WTC11 (cell line): ENCODE data around the gene FMNL1. TPM values are rescaled to one million over a fixed set of nuclear protein-coding genes. Genes with fewer than 3 reads are reported as not detected.

Experiments
- ATAC-seq: fragments of 200-7000 bp; cut with Tn5 transposase; 2 replicates; pipeline ENCODE4 v1.10.0; 2021; ENCODE audit warnings: mild to moderate bottlenecking, moderate library complexity
- CTCF ChIA-PET: fragments of 300-600 bp; sonication (Branson Sonifier 250); formaldehyde crosslinking; loops from one replicate; lab custom pipeline; 2021; ENCODE audit warnings: antibody characterized with exemption; lab: Charles Lee
- POLR2A ChIA-PET: fragments of 350-600 bp; sonication (Branson Sonifier 250); formaldehyde crosslinking; loops from one replicate; lab custom pipeline; 2021; ENCODE audit warnings: antibody characterized with exemption; lab: Charles Lee
- DNase-seq: peaks from one replicate; pipeline ENCODE4 v3.0.0; 2021; ENCODE audit warnings: low spot score
- H3K27ac Mint-ChIP-seq: 2 replicates; pipeline ENCODE4 v1.8.0; 2021; ENCODE audit warnings: mixed read lengths
- H3K27me3 Mint-ChIP-seq: 2 replicates; pipeline ENCODE4 v1.8.0; 2021; ENCODE audit warnings: low read depth, mild to moderate bottlenecking, moderate library complexity, mixed read lengths
- H3K36me3 Mint-ChIP-seq: 2 replicates; pipeline ENCODE4 v1.8.0; 2021; ENCODE audit warnings: mixed read lengths
- H3K4me1 Mint-ChIP-seq: 2 replicates; pipeline ENCODE4 v1.8.0; 2022; ENCODE audit warnings: mixed read lengths
- H3K4me3 Mint-ChIP-seq: 2 replicates; pipeline ENCODE4 v1.8.0; 2021; ENCODE audit warnings: mild to moderate bottlenecking, moderate library complexity, mixed read lengths
- H3K9me3 Mint-ChIP-seq: 2 replicates; pipeline ENCODE4 v1.8.0; 2021; ENCODE audit warnings: mixed read lengths
- CBFB ChIP-seq: sonication (generic); formaldehyde crosslinking; IDR thresholded peaks from 2 replicates; pipeline ENCODE4 v1.8.1; 2022; ENCODE audit warnings: mild to moderate bottlenecking, low read depth, missing genetic modification reagents
- CDX4 ChIP-seq: fragments of 250-450 bp; sonication (Bioruptor Pico); IDR thresholded peaks from 2 replicates; pipeline ENCODE4 v1.9.0; 2021; ENCODE audit warnings: moderate library complexity, mild to moderate bottlenecking, inconsistent platforms, borderline replicate concordance
- CTCF ChIP-seq: fragments of 200-600 bp; IDR thresholded peaks from 2 replicates; pipeline ENCODE4 v1.8.0; 2022; ENCODE audit warnings: antibody characterized with exemption
- E2F1 ChIP-seq: sonication (generic); formaldehyde crosslinking; IDR thresholded peaks from 2 replicates; pipeline ENCODE4 v1.8.0; 2022; ENCODE audit warnings: mild to moderate bottlenecking, missing genetic modification reagents
- E2F4 ChIP-seq: sonication (generic); formaldehyde crosslinking; IDR thresholded peaks from 2 replicates; pipeline ENCODE4 v1.8.1; 2022; ENCODE audit warnings: low read depth, mild to moderate bottlenecking, moderate library complexity, missing genetic modification reagents, borderline replicate concordance
- EMX1 ChIP-seq: fragments of 250-450 bp; sonication (Bioruptor Pico); IDR thresholded peaks from 2 replicates; pipeline ENCODE4 v1.8.0; 2021; ENCODE audit warnings: mild to moderate bottlenecking
- ESRRA ChIP-seq: sonication (generic); formaldehyde crosslinking; IDR thresholded peaks from 2 replicates; pipeline ENCODE4 v1.8.1; 2022; ENCODE audit warnings: mild to moderate bottlenecking, missing genetic modification reagents, borderline replicate concordance
- HMGA2 ChIP-seq: fragments of 250-450 bp; sonication (Bioruptor Pico); IDR thresholded peaks from 2 replicates; pipeline ENCODE4 v1.4.0; 2021; ENCODE audit warnings: mild to moderate bottlenecking, moderate library complexity
- MAX ChIP-seq: sonication (generic); formaldehyde crosslinking; IDR thresholded peaks from 2 replicates; pipeline ENCODE4 v1.8.0; 2022; ENCODE audit warnings: mild to moderate bottlenecking, missing genetic modification reagents
- MXD4 ChIP-seq: fragments of 250-450 bp; sonication (Bioruptor Pico); IDR thresholded peaks from 2 replicates; pipeline ENCODE4 v1.8.0; 2021; ENCODE audit warnings: mild to moderate bottlenecking, moderate library complexity, borderline replicate concordance
- NR2C2 ChIP-seq: sonication (generic); formaldehyde crosslinking; IDR thresholded peaks from 2 replicates; pipeline ENCODE4 v1.8.0; 2022; ENCODE audit warnings: mild to moderate bottlenecking, missing genetic modification reagents
- PREB ChIP-seq: sonication (generic); formaldehyde crosslinking; IDR thresholded peaks from 2 replicates; pipeline ENCODE4 v1.8.1; 2022; ENCODE audit warnings: mild to moderate bottlenecking, missing genetic modification reagents, moderate library complexity, borderline replicate concordance
- STAT6 ChIP-seq: sonication (generic); formaldehyde crosslinking; conservative IDR thresholded peaks from 2 replicates; pipeline ENCODE4 v1.8.1; 2023; ENCODE audit warnings: mild to moderate bottlenecking, low read depth, missing genetic modification reagents, moderate library complexity
- TEAD4 ChIP-seq: sonication (generic); formaldehyde crosslinking; IDR thresholded peaks from 2 replicates; pipeline ENCODE4 v1.8.0; 2022; ENCODE audit warnings: mild to moderate bottlenecking, missing genetic modification reagents
- USF1 ChIP-seq: sonication (generic); formaldehyde crosslinking; IDR thresholded peaks from 2 replicates; pipeline ENCODE4 v1.8.0; 2022; ENCODE audit warnings: mild to moderate bottlenecking, missing genetic modification reagents
- ZBTB21 ChIP-seq: sonication (generic); formaldehyde crosslinking; IDR thresholded peaks from 2 replicates; pipeline ENCODE4 v1.8.1; 2023; ENCODE audit warnings: mild to moderate bottlenecking, missing genetic modification reagents, borderline replicate concordance
- ZNF138 ChIP-seq: sonication (generic); formaldehyde crosslinking; conservative IDR thresholded peaks from 2 replicates; pipeline ENCODE4 v1.8.1; 2022; ENCODE audit warnings: mild to moderate bottlenecking, moderate library complexity, missing genetic modification reagents
- total RNA-seq: library from RNA; stranded (reverse); gene quantifications from 3 replicates; pipeline ENCODE4 v1.2.3, GENCODE V29; 2021

Gene FMNL1
- total RNA-seq, 1 experiment from 2014 or later: 5.3 TPM

- no peak overlapping the region for H3K27ac Mint-ChIP-seq
- peak; percentile 81 for DNase-seq
- ChIA-PET CTCF (interaction anchor here (0.5 to 9.8 kb wide), 31 partner anchors 9 to 1738 kb away, joined by 3 to 179 read pairs (median 7); partner anchors contain the start of genes ACBD4, FMNL1, HEXIM1 and MAP3K14), POLR2A (interaction anchor here (0.6 to 1.5 kb wide), 2 partner anchors 86 to 657 kb away, joined by 4 to 13 read pairs; partner anchors contain the start of gene HEXIM1)
- peaks cover 61% of the 10 kb centered on the region for H3K27me3 Mint-ChIP-seq
- H3K4me1 Mint-ChIP-seq: peaks cover 9% of the 10 kb centered on the region
- TF ChIP-seq CBFB (no peak), ZBTB21 (no peak), STAT6 (CRISPR knock-in tag) (no peak), MXD4 (CRISPR knock-in tag) (no peak), ZNF138 (CRISPR knock-in tag) (no peak), USF1 (CRISPR knock-in tag) (no peak), E2F4 (no peak), CDX4 (CRISPR knock-in tag) (no peak), TEAD4 (no peak), E2F1 (CRISPR knock-in tag) (no peak), EMX1 (CRISPR knock-in tag) (no peak), MAX (CRISPR knock-in tag) (no peak)
- peak; percentile 81 for ATAC-seq
- no peaks in the 10 kb centered on the region for H3K9me3 Mint-ChIP-seq
- no peak overlapping the region for H3K4me3 Mint-ChIP-seq
- H3K36me3 Mint-ChIP-seq: no peaks in the 10 kb centered on the region
These were observed 13.1 kb downstream of the FMNL1 start for GRCh38 chr17:45234641-45235415.

- H3K9me3 Mint-ChIP-seq: no peaks in the 10 kb centered on the region
- TF ChIP-seq ESRRA (CRISPR knock-in tag) (no peak), PREB (CRISPR knock-in tag) (no peak), CTCF (peak; percentile 81), HMGA2 (no peak), NR2C2 (CRISPR knock-in tag) (no peak)
- ATAC-seq (peak; percentile 69), DNase-seq (peak; percentile 94)
- no peak overlapping the region for H3K4me3 Mint-ChIP-seq
- peaks cover 9% of the 10 kb centered on the region for H3K4me1 Mint-ChIP-seq
- ChIA-PET POLR2A (interaction anchor here (0.6 to 1.5 kb wide), 3 partner anchors 14 to 656 kb away, joined by 4 to 13 read pairs (median 4); partner anchors contain the start of genes FMNL1 and HEXIM1), CTCF (interaction anchor here (0.6 to 9.8 kb wide), 46 partner anchors 9 to 193 kb away, joined by 3 to 179 read pairs (median 5); partner anchors contain the start of genes ACBD4, FMNL1, HEXIM1 and HEXIM2)
- peaks cover 63% of the 10 kb centered on the region for H3K27me3 Mint-ChIP-seq
- H3K36me3 Mint-ChIP-seq: no peaks in the 10 kb centered on the region
- no peak overlapping the region for H3K27ac Mint-ChIP-seq
These were observed 14.0 kb downstream of the FMNL1 start for GRCh38 chr17:45235416-45236281.
